ENCODE measurements around the gene FAM120B.
"Not testable (repeated sequence)": the region's sequence is repeated elsewhere in the genome, so short reads cannot be mapped to it uniquely, and the experiment has no call there.

FAM120B gene

DNA sequence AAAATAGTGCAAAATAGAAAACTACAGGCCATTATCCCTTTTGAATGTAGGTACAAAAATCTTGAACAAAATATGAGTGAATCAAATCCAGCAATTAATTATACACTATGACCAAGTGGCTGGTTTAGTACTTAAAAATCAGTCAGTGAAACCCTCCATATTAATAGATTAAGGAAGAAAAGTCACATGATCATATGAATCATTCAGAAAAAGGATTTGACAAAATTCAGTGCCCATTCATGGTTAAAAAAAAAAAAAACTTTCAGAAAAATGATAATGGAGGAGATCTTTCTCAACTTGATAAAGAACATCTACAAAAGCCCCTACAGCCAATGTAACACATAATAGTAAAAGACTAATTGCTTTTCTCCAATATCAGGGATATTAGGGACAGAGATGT, 75.0 kb downstream of the FAM120B start:
- Histone ChIP-seq H3K9me3 (ENCODE audit: control insufficient read depth, low read length) (no peaks in the 10 kb centered on the region), H3K4me1 (ENCODE audit: control insufficient read depth, insufficient read depth, low read length) (peaks cover 16% of the 10 kb centered on the region), H3K27me3 (ENCODE audit: control insufficient read depth, insufficient read depth, low read length, poor library complexity, severe bottlenecking) (no peaks in the 10 kb centered on the region), H3K27ac (ENCODE audit: insufficient read depth, low read depth, low read length, poor library complexity, severe bottlenecking) (no peak overlapping the region), H3K4me3 (ENCODE audit: insufficient read depth, low read depth, low read length) (no peak overlapping the region), H3K36me3 (ENCODE audit: control insufficient read depth, insufficient read depth, low read length) (no peaks in the 10 kb centered on the region)

DNA sequence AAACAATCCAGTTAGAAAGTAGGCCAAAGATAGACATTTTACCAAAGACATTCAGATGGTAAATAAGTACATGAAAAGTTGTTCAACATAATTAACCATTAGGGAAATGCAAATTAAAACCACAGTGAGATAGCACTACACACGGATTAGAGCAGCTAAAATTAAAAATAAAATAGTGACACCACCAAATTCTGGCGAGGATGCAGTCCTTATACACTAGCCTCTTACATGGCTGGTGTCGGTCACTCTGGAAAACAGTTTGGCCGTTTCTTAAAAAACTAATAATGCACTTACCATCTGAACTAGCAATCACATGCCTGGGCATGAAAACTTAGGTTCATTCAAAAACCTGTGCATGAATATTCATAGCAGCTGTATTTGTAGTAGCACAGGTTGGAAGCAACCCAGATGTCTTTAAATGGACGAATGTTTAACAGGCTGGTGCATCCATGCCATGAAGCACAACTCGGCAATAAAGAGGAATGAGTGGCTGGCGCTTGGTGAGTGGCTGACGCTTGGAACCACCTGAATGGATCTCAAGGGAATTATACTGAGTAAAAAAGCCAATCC, 77.0 kb downstream of the FAM120B start:
- 92 to 93% methylated on average over 8 of the region's 8 CpGs for WGBS, 2 experiments
- no peak overlapping the region for H3K27ac ChIP-seq (ENCODE audit: insufficient read depth, low read depth, low read length, poor library complexity, severe bottlenecking)
- no peak overlapping the region for H3K4me3 ChIP-seq (ENCODE audit: insufficient read depth, low read depth, low read length)

DNA sequence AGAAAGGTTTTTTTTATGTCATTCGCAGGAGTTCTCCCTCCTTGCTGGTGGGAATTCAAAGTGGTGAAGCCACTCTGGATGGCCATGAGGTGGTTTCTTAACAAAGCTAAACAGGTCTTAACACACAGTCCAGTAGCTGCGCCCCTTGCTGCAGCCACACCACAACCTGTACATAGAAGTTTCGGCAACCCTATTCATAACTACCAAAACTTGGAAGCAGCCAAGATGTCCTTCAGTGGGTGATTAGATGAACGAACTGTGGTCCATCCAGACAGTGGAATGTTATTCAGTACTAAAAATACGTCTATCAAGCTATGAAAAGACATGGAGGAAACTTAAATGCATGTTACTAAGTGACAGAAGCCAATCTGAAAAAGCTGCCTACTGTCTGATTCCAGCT, 78.9 kb downstream of the FAM120B start:
- H3K27me3 ChIP-seq (ENCODE audit: control insufficient read depth, insufficient read depth, low read length, poor library complexity, severe bottlenecking), result no peaks in the 10 kb centered on the region
- no peaks in the 10 kb centered on the region for H3K9me3 ChIP-seq (ENCODE audit: control insufficient read depth, low read length)
- H3K36me3 ChIP-seq (ENCODE audit: control insufficient read depth, insufficient read depth, low read length), result no peaks in the 10 kb centered on the region
- 94 to 95% methylated on average over 5 of the region's 5 CpGs for WGBS, 2 experiments
- H3K27ac ChIP-seq (ENCODE audit: insufficient read depth, low read depth, low read length, poor library complexity, severe bottlenecking), result no peak overlapping the region
- peaks cover 16% of the 10 kb centered on the region for H3K4me1 ChIP-seq (ENCODE audit: control insufficient read depth, insufficient read depth, low read length)
- H3K4me3 ChIP-seq (ENCODE audit: insufficient read depth, low read depth, low read length), result no peak overlapping the region

More for the DNA sequence above, 77.0 kb downstream of the FAM120B start:
- no peaks in the 10 kb centered on the region for H3K36me3 ChIP-seq (ENCODE audit: control insufficient read depth, insufficient read depth, low read length)
- no peaks in the 10 kb centered on the region for H3K27me3 ChIP-seq (ENCODE audit: control insufficient read depth, insufficient read depth, low read length, poor library complexity, severe bottlenecking)
- H3K4me1 ChIP-seq (ENCODE audit: control insufficient read depth, insufficient read depth, low read length), result peaks cover 16% of the 10 kb centered on the region
- H3K9me3 ChIP-seq (ENCODE audit: control insufficient read depth, low read length), result no peaks in the 10 kb centered on the region

DNA sequence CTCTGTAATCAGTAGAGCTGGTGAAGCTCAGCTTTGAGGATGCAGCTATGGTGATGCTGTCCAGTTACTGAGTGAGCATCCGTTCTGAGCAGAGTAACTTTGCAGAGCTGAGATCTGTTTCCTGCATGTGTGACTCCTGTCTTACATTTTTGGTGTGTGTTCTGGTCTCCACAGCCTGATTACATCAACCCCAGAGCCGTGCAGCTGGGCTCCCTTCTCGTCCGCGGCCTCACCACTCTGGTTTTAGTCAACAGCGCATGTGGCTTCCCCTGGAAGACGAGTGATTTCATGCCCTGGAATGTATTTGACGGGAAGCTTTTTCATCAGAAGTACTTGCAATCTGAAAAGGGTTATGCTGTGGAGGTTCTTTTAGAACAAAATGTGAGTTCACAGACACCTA, 81.6 kb downstream of the FAM120B start:
- H3K27me3 ChIP-seq (ENCODE audit: control insufficient read depth, insufficient read depth, low read length, poor library complexity, severe bottlenecking), result no peaks in the 10 kb centered on the region
- H3K36me3 ChIP-seq (ENCODE audit: control insufficient read depth, insufficient read depth, low read length), result peaks cover 8% of the 10 kb centered on the region
- H3K27ac ChIP-seq (ENCODE audit: insufficient read depth, low read depth, low read length, poor library complexity, severe bottlenecking), result no peak overlapping the region
- H3K4me3 ChIP-seq (ENCODE audit: insufficient read depth, low read depth, low read length), result no peak overlapping the region
- 97 to 98% methylated on average over 8 of the region's 8 CpGs for WGBS, 2 experiments
- H3K4me1 ChIP-seq (ENCODE audit: control insufficient read depth, insufficient read depth, low read length), result peaks cover 16% of the 10 kb centered on the region
- no peaks in the 10 kb centered on the region for H3K9me3 ChIP-seq (ENCODE audit: control insufficient read depth, low read length)

DNA sequence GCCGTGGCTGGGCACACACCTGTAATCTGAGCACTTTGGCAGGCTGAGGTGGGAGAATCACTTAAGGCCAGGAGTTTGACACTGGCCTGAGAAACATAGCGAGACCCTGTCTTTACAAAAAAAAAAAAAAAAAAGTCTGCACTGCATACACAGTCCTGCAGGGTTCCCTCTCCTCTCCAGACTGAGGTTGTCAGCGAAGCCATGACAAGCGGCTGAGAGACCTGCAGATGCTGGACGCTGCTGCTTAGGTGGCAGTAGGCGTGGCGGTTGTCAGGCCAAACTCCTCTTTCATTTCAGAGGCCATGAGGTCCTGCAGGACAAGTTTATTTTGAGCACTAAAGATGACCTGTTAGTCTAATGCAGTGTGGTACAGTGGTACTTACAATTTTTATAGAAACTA, 86.5 kb downstream of the FAM120B start:
- H3K27me3 ChIP-seq (ENCODE audit: control insufficient read depth, insufficient read depth, low read length, poor library complexity, severe bottlenecking), result no peaks in the 10 kb centered on the region
- H3K4me1 ChIP-seq (ENCODE audit: control insufficient read depth, insufficient read depth, low read length), result no peaks in the 10 kb centered on the region
- H3K27ac ChIP-seq (ENCODE audit: insufficient read depth, low read depth, low read length, poor library complexity, severe bottlenecking), result no peak overlapping the region
- 93 to 94% methylated on average over 7 of the region's 7 CpGs for WGBS, 2 experiments
- H3K36me3 ChIP-seq (ENCODE audit: control insufficient read depth, insufficient read depth, low read length), result peaks cover 29% of the 10 kb centered on the region
- no peaks in the 10 kb centered on the region for H3K9me3 ChIP-seq (ENCODE audit: control insufficient read depth, low read length)
- H3K4me3 ChIP-seq (ENCODE audit: insufficient read depth, low read depth, low read length), result no peak overlapping the region

DNA sequence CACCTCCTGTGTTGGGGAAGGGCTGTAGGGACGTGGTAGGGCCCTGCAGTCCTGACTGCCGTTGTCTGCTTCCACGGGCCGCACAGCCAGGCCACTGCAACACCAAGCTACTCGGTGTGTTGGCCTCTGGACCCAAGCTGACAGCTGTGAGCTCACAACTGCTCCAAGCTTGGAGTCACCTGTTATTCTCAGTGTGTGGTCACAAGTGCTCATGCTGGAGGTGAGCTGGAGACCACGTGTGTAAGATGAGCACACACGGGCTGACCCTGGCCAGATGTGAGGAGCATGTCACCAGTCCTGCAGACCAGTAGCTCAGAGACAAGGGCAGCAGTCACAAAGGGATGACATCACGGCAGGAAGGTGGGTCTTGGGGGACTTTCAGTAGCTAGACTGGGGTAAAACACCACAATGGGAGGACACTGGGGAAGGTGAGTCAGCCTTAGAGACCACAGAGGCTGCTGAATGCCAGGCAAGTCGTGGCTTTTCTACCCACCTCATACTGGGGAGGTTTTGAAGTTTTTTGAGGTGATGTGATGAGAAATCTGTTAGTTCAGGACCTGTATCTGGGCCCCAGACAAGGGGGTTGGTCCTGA, 87.3 kb downstream of the FAM120B start:
- H3K4me1 ChIP-seq (ENCODE audit: control insufficient read depth, insufficient read depth, low read length), result no peaks in the 10 kb centered on the region
- no peaks in the 10 kb centered on the region for H3K27me3 ChIP-seq (ENCODE audit: control insufficient read depth, insufficient read depth, low read length, poor library complexity, severe bottlenecking)
- H3K9me3 ChIP-seq (ENCODE audit: control insufficient read depth, low read length), result no peaks in the 10 kb centered on the region
- 94 to 97% methylated on average over 9 of the region's 9 CpGs for WGBS, 2 experiments
- peaks cover 29% of the 10 kb centered on the region for H3K36me3 ChIP-seq (ENCODE audit: control insufficient read depth, insufficient read depth, low read length)
- no peak overlapping the region for H3K27ac ChIP-seq (ENCODE audit: insufficient read depth, low read depth, low read length, poor library complexity, severe bottlenecking)
- H3K4me3 ChIP-seq (ENCODE audit: insufficient read depth, low read depth, low read length), result no peak overlapping the region

DNA sequence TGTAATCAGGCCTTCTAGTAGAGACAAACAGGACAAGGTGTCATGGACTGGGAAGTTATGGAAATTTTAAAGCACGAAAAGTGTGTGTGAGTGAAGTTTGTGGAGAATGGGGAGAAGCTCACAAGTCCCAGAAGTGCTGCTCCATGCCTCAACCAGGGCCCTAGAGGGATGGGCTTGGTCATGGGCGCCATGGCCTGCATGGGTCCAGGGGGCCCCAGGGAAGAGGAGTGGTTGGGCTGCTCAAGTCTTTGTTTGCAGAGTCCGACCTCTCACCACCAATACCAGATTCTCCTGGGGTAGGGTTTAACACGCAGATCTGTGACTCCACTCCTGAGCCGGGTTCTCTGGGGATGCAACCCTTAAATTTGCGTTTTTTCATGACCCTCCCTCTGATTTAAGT, 88.4 kb downstream of the FAM120B start:
- H3K4me1 ChIP-seq (ENCODE audit: control insufficient read depth, insufficient read depth, low read length), result no peaks in the 10 kb centered on the region
- no peaks in the 10 kb centered on the region for H3K27me3 ChIP-seq (ENCODE audit: control insufficient read depth, insufficient read depth, low read length, poor library complexity, severe bottlenecking)
- H3K27ac ChIP-seq (ENCODE audit: insufficient read depth, low read depth, low read length, poor library complexity, severe bottlenecking), result no peak overlapping the region
- H3K9me3 ChIP-seq (ENCODE audit: control insufficient read depth, low read length), result no peaks in the 10 kb centered on the region
- H3K36me3 ChIP-seq (ENCODE audit: control insufficient read depth, insufficient read depth, low read length), result peaks cover 29% of the 10 kb centered on the region
- WGBS, 2 experiments, result 94 to 98% methylated on average over 6 of the region's 6 CpGs
- no peak overlapping the region for H3K4me3 ChIP-seq (ENCODE audit: insufficient read depth, low read depth, low read length)

- Histone ChIP-seq H3K36me3 (ENCODE audit: control insufficient read depth, insufficient read depth, low read length) (peaks cover 18% of the 10 kb centered on the region), H3K4me1 (ENCODE audit: control insufficient read depth, insufficient read depth, low read length) (peaks cover 19% of the 10 kb centered on the region)
- H3K4me3 ChIP-seq (ENCODE audit: insufficient read depth, low read depth, low read length); H3K27me3 ChIP-seq (ENCODE audit: control insufficient read depth, insufficient read depth, low read length, poor library complexity, severe bottlenecking); H3K9me3 ChIP-seq (ENCODE audit: control insufficient read depth, low read length); H3K27ac ChIP-seq (ENCODE audit: insufficient read depth, low read depth, low read length, poor library complexity, severe bottlenecking): not testable (repeated sequence)
- 14% methylated on average over 1 of the region's 1 CpG; no CpG with 5 or more reads in 1 of the 2 experiments for WGBS, 2 experiments
Observed at GRCh38 chr6:170398743-170399369, 92.3 kb downstream of the FAM120B start.

GRCh38 chr6:170399955-170400558, 93.5 kb downstream of the FAM120B start:
- peaks cover 12% of the 10 kb centered on the region for H3K36me3 ChIP-seq (ENCODE audit: control insufficient read depth, insufficient read depth, low read length)
- 65 to 73% methylated on average over 2 of the region's 2 CpGs for WGBS, 2 experiments
- not testable (repeated sequence) for H3K27me3 ChIP-seq (ENCODE audit: control insufficient read depth, insufficient read depth, low read length, poor library complexity, severe bottlenecking); H3K4me3 ChIP-seq (ENCODE audit: insufficient read depth, low read depth, low read length); H3K27ac ChIP-seq (ENCODE audit: insufficient read depth, low read depth, low read length, poor library complexity, severe bottlenecking); H3K9me3 ChIP-seq (ENCODE audit: control insufficient read depth, low read length)
- H3K4me1 ChIP-seq (ENCODE audit: control insufficient read depth, insufficient read depth, low read length), result peaks cover 28% of the 10 kb centered on the region

GRCh38 chr6:170402318-170403040, 95.9 kb downstream of the FAM120B start:
- Histone ChIP-seq H3K27me3 (ENCODE audit: control insufficient read depth, insufficient read depth, low read length, poor library complexity, severe bottlenecking) (no peaks in the 10 kb centered on the region), H3K36me3 (ENCODE audit: control insufficient read depth, insufficient read depth, low read length) (peaks cover 9% of the 10 kb centered on the region), H3K27ac (ENCODE audit: insufficient read depth, low read depth, low read length, poor library complexity, severe bottlenecking) (peak overlapping the region; percentile 86), H3K4me3 (ENCODE audit: insufficient read depth, low read depth, low read length) (no peak overlapping the region), H3K9me3 (ENCODE audit: control insufficient read depth, low read length) (no peaks in the 10 kb centered on the region), H3K4me1 (ENCODE audit: control insufficient read depth, insufficient read depth, low read length) (peaks cover 28% of the 10 kb centered on the region)
- WGBS, 2 experiments, result 89 to 91% methylated on average over 13 of the region's 13 CpGs

Data from ectodermal cell (in vitro differentiated cells).